PFSK-1 (cell line): ENCODE measurements around the gene TBX1.

ENCODE experiments used
- FOXP2 ChIP-seq: optimal IDR thresholded peaks from 2 replicates; pipeline ENCODE3; 2011; ENCODE audit warnings: borderline replicate concordance, control low read depth, inconsistent platforms; ENCODE audit not compliant: insufficient read depth; ENCODE audit errors: extremely low read length, extremely low read depth
- POLR2AphosphoS5 ChIP-seq: IDR thresholded peaks from 2 replicates; pipeline ENCODE4 v1.6.1; 2012; ENCODE audit warnings: low read depth, mild to moderate bottlenecking, control low read depth, low read length, moderate library complexity
- SIN3A ChIP-seq: IDR thresholded peaks from 2 replicates; pipeline ENCODE4 v1.6.1; 2012; ENCODE audit warnings: mild to moderate bottlenecking, low read length, moderate library complexity, borderline replicate concordance; ENCODE audit not compliant: insufficient read depth
- TAF1 ChIP-seq: IDR thresholded peaks from 2 replicates; pipeline ENCODE4 v1.6.1; 2012; ENCODE audit warnings: low read length, control low read depth, borderline replicate concordance; ENCODE audit not compliant: insufficient read depth
- TF ChIP-seq, protein P1 (sequence below), 2 experiments: IDR thresholded peaks; 2 replicates each; pipeline versions ENCODE4 v1.6.1 to v1.8.0; 2011 to 2012; ENCODE audit warnings: low read depth in 2 of 2, low read length in 2 of 2, control low read depth in 1 of 2, inconsistent platforms in 1 of 2, mild to moderate bottlenecking in 1 of 2, moderate library complexity in 1 of 2; ENCODE audit not compliant: insufficient read depth in 1 of 2

The TBX1 gene

DNA sequence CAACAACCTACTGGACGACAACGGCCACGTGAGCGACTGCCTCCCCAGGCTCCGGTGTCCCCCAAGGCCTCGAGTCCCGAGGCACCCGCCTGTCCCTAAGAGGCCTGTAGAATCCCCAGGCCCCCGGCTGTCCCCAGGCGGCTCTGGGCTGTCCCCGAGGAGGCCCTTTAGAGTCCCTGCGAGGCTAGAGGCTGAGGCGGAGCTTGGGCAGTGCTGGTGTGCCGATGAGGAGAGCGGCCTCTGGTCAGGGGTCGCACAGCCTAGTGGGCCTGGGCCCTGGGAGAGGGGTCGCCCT lies 3.7 kb downstream of the TBX1 start:
- TF ChIP-seq, protein P1, sequence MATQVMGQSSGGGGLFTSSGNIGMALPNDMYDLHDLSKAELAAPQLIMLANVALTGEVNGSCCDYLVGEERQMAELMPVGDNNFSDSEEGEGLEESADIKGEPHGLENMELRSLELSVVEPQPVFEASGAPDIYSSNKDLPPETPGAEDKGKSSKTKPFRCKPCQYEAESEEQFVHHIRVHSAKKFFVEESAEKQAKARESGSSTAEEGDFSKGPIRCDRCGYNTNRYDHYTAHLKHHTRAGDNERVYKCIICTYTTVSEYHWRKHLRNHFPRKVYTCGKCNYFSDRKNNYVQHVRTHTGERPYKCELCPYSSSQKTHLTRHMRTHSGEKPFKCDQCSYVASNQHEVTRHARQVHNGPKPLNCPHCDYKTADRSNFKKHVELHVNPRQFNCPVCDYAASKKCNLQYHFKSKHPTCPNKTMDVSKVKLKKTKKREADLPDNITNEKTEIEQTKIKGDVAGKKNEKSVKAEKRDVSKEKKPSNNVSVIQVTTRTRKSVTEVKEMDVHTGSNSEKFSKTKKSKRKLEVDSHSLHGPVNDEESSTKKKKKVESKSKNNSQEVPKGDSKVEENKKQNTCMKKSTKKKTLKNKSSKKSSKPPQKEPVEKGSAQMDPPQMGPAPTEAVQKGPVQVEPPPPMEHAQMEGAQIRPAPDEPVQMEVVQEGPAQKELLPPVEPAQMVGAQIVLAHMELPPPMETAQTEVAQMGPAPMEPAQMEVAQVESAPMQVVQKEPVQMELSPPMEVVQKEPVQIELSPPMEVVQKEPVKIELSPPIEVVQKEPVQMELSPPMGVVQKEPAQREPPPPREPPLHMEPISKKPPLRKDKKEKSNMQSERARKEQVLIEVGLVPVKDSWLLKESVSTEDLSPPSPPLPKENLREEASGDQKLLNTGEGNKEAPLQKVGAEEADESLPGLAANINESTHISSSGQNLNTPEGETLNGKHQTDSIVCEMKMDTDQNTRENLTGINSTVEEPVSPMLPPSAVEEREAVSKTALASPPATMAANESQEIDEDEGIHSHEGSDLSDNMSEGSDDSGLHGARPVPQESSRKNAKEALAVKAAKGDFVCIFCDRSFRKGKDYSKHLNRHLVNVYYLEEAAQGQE (IDR thresholded peaks at IDR 0.05; ENCODE audit: insufficient read depth in 1 of 2, low read depth in 2 of 2, low read length in 2 of 2), result no peak
- no peak for TF ChIP-seq POLR2AphosphoS5
- TF ChIP-seq SIN3A, result no peak
- TF ChIP-seq FOXP2, result no peak
- TF ChIP-seq TAF1, result no peak

- no peak for TF ChIP-seq SIN3A
- no peak for TF ChIP-seq TAF1
- TF ChIP-seq POLR2AphosphoS5, result no peak
- no peak for TF ChIP-seq FOXP2
- TF ChIP-seq, protein P1 (IDR thresholded peaks at IDR 0.05; ENCODE audit: insufficient read depth in 1 of 2, low read depth in 2 of 2, low read length in 2 of 2), result no peak
These were observed 4.3 kb downstream of the TBX1 start for GRCh38 chr22:19764636-19765476.

- TF ChIP-seq SIN3A (no peak), TAF1 (no peak), FOXP2 (no peak), POLR2AphosphoS5 (no peak)
- TF ChIP-seq, protein P1 (IDR thresholded peaks at IDR 0.05; ENCODE audit: insufficient read depth in 1 of 2, low read depth in 2 of 2, low read length in 2 of 2), result no peak
These were observed 5.1 kb downstream of the TBX1 start for GRCh38 chr22:19765477-19766239.

DNA sequence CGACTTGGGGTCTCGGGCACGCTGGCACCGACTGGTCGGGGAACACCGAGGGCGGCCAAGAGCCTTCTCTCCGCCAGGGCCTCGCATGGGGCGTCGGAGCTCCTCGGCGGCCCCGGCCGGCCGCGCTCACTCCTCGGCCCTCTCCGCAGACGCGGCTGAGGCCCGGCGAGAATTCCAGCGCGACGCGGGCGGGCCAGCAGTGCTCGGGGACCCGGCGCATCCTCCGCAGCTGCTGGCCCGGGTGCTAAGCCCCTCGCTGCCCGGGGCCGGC lies 5.6 kb downstream of the TBX1 start:
- no peak for TF ChIP-seq SIN3A
- TF ChIP-seq FOXP2, result no peak
- TF ChIP-seq POLR2AphosphoS5, result no peak
- TF ChIP-seq TAF1, result no peak
- TF ChIP-seq, protein P1 (IDR thresholded peaks at IDR 0.05; ENCODE audit: insufficient read depth in 1 of 2, low read depth in 2 of 2, low read length in 2 of 2), result no peak
